ACHN (cell line): ENCODE data around the gene IDH3G.
A peak's percentile ranks its signal among the peaks of the same experiment; 100 is the strongest.
"Not testable (repeated sequence)": the region's sequence is repeated elsewhere in the genome, so short reads cannot be mapped to it uniquely, and the experiment has no call there.

Experiments used
- DNase-seq: peaks from one replicate; pipeline ENCODE4 v3.0.0-alpha.2; 2015
- in situ Hi-C: cut with HindIII; loops from 2 replicates; pipeline ENCODE4 v1.10.0; 2017; ENCODE audit warnings: low sequenced_read_pairs, low pct_ligation_motif_present, low pct_unique_long_range_greater_than_20kb

Gene IDH3G

GRCh38 chrX:153818571-153819383 is 24.6 kb upstream of the IDH3G start:
- in situ Hi-C loops: no loop called here
- peak; percentile 2 for DNase-seq

DNA sequence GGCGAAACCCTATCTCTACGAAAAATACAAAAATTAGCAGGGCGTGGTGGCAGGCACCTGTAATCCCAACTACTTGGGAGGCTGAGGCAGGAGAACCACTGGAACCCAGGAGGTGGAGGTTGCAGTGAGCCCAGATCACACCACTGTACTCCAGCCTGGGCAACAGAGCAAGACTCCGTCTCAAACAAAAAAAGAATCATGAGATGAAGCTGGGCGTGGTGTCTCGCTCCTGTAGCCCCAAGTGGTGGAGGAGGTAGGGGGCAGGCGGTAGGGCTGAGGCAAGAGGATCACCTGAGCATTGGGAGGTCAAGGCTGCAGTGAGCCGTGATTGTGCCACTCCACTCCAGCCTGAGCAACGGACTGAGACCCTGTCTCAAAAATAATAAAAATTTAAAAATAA is 23.9 kb upstream of the IDH3G start:
- in situ Hi-C loops: not testable (repeated sequence)

GRCh38 chrX:153816831-153817690 is 22.9 kb upstream of the IDH3G start:
- DNase-seq: no peak
- in situ Hi-C loops: no loop called here

More for the DNA sequence above, 23.9 kb upstream of the IDH3G start:
- not testable (repeated sequence) for DNase-seq

- in situ Hi-C loops: no loop called here
Observed at GRCh38 chrX:153814591-153815315, 20.6 kb upstream of the IDH3G start.

DNA sequence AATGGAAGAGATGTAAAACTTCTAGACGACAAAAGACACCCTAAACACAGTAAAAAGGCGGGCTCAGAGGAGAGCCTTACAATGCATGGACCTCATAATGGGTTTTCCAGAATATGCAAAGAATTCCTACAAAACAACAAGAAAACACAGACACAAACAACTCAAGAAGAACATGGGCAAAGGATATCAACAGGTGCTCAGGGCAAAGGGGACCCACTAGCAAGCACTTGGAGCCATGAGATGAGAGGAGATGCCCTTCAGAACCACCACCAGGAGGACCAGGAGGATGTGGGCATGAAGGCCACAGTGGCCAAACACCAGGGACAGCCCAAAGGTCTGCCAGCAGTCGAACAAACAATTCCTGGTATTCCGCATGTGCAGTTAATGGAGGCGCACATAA is 19.0 kb upstream of the IDH3G start:
- in situ Hi-C loops: no loop called here
- DNase-seq: no peak

More at GRCh38 chrX:153814591-153815315, 20.6 kb upstream of the IDH3G start:
- no peak for DNase-seq

GRCh38 chrX:153812220-153812619 is 18.0 kb upstream of the IDH3G start:
- DNase-seq: no peak
- in situ Hi-C loops: no loop called here

GRCh38 chrX:153807976-153808375 is 13.8 kb upstream of the IDH3G start:
- in situ Hi-C loops: no loop called here
- no peak for DNase-seq

- in situ Hi-C loops: no loop called here
- no peak for DNase-seq
Observed at GRCh38 chrX:153806999-153807575, 12.9 kb upstream of the IDH3G start.

- no peak for DNase-seq
- in situ Hi-C loops: no loop called here
Observed at GRCh38 chrX:153805436-153805835, 11.3 kb upstream of the IDH3G start.

- DNase-seq: no peak
- in situ Hi-C loops: no loop called here
Observed at GRCh38 chrX:153804621-153805020, 10.4 kb upstream of the IDH3G start.

DNA sequence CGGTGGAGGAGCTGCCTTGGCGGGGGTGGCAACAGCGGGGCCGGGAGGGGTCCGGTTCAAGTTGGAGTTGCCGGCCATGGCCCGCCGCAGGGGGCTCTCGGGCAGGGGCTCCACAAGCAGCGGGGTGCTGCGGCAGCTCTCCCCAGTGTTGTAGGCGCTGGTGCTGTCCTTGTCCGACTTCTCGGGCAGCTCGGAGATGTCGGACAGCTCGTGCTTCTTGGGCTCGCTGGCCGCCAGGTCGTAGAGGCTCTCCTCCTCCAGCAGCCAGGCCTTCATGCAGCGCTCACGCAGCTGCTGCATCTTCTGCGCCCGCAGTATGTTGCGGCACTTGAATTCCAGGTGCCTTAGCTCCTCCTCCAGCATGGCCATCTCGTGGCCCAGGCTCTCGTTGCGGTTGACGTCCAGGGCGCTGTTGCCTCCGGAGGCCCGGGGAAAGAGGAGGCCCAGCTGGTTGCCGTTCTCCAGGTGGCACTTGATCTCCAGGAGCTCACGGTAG is 10.0 kb upstream of the IDH3G start:
- in situ Hi-C loops: no loop called here
- DNase-seq: no peak

DNA sequence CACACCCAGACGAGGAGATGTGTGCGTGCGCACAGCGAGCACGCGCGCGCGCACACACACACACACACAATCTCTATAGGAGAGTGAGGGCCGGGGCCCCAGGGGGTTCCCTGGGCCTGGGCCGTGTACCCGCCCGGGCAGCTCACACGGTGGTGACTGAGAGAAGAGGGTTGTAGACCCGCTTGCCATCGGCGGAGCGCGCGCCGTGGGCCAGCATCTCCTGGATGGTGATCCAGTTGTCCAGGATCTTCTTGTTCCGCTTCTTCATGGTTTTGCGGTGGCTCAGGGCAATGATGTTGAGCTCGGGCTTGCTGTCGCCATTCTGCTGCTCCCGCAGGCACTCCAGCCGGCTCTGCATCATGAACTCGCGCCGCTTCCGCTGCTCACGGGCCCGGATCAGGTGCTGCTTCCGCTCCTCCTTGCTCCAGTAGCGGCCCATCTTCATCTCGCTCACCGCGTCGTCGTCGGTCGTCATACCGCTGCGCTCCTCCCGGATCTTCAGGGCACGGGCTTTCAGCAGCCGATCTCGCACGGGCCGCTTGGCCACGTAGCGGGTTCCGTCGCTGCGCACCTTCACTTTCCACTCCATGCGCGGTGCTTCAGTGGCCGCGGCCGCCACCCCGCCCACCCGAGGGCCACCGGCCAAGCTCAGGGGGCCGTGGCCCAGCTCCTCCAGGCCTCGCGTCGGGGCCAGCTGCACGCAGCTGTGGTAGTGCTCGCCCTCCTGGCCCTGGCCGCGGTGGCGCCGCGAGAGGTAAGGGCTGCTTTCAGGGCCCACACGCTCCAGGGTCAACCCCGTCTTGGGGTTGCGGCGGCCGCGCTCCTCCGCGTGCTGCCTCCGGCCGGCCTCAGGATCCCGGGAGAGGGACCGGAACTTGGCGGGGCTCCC is 9.3 kb upstream of the IDH3G start:
- in situ Hi-C loops: no loop called here
- no peak for DNase-seq

DNA sequence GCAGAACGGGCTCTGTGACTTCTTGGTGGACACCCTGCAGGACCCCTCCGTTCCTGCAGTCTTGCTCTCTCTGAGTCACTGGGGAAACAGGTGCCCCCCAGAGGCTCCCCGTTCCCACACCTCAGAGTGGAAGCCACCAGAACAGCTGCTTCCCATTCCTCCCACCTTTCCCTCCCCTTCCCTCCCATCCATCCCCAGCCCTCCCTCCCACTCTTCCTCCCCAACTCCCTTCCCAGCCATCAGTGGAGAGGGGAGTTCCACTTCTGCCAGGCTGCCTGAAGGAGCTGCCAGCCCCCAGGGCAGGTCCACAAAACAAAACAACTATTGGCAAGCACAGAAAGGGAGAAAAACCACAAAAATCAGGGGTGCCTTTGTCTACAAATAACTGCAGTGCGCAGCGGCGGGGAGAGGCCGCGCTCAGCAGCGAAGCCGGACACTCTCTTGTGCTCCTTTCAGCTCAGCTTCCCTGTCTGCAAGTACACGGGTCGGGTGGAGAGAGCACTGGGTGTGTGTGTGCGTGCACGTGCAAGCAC is 8.4 kb upstream of the IDH3G start:
- DNase-seq: no peak
- in situ Hi-C loops: no loop called here

GRCh38 chrX:153801669-153802068 is 7.5 kb upstream of the IDH3G start:
- no peak for DNase-seq
- in situ Hi-C loops: no loop called here

DNA sequence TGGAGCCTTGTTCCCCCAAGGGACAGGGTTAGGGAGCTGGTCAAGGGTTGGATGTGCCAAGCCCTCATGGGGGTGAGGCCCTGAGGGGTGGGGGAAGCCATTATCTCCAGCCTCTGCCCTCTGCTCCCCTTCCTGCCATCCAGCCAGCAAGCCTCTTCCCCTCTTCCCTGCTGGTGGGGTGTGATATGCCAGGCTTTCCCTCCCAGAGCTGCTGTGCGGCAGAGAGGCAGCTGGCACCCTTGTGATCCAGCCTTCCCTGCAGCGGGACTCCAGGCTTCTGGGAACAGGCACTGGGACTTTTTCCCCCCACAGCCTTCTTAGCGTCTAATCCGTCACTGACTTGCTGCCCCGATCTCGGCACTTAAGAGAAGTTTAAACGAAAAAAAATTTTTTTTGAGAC is 6.6 kb upstream of the IDH3G start:
- in situ Hi-C loops: no loop called here
- no peak for DNase-seq

- in situ Hi-C loops: no loop called here
- no peak for DNase-seq
Observed at GRCh38 chrX:153800177-153800722, 6.1 kb upstream of the IDH3G start.

- in situ Hi-C loops: no loop called here
- DNase-seq: no peak
Observed at GRCh38 chrX:153799326-153799725, 5.2 kb upstream of the IDH3G start.
